ENCODE results near the gene INPP4B.

Gene INPP4B

DNA sequence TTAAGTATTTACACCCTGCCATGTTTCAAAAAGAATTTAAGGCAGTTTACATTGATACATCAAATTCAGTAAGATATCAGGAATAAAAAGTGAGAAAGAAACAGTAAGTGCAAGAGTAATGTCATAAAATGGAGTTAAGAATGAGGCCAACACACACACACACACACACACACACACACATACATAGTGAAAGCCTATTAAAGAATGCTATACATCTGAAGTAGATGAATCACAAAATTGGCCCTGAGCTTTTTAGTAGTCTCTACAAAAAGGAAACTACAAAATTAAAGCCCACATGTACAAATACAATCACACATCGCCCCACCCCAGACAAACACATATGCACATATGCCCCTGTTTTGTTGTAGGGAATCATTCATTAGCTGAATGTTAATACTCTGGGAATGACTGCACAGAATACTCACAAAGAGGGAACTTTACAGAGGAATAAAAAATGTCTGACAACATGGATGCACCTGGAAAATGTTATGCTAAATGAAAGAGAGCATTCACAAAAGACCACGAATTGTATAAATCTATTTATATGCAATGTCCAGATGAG lies 780.9 kb downstream of the INPP4B start:
- H4K20me1 ChIP-seq (ENCODE audit: insufficient read depth, low read length): no peaks in the 10 kb centered on the region
- no peaks in the 10 kb centered on the region for H3K27me3 ChIP-seq (ENCODE audit: insufficient read depth, low read length, poor library complexity)
- H3K9me3 ChIP-seq (ENCODE audit: insufficient read depth, low read length, severe bottlenecking): no peaks in the 10 kb centered on the region
- DNase-seq (no peak), ATAC-seq (ENCODE audit: insufficient read depth, low read depth) (no peak)
- no peak overlapping the region for H2AFZ ChIP-seq (ENCODE audit: low read depth, low read length)
- H3K36me3 ChIP-seq (ENCODE audit: insufficient read depth, low read length): peaks cover 5% of the 10 kb centered on the region; the same call in 1 of the 2 replicates
- no peaks in the 10 kb centered on the region for H3K4me1 ChIP-seq (ENCODE audit: insufficient read depth, low read length)
- H3K9ac ChIP-seq (ENCODE audit: low read depth, low read length): no peak overlapping the region
- H3K4me3 ChIP-seq (ENCODE audit: low read depth in 1 of 2, low read length in 2 of 2): no peak overlapping the region
- no peak overlapping the region for H3K27ac ChIP-seq (ENCODE audit: low read length)
- no peak overlapping the region for H3K4me2 ChIP-seq (ENCODE audit: insufficient read depth, low read length)
- no peaks in the 10 kb centered on the region for H3K79me2 ChIP-seq (ENCODE audit: insufficient read depth, low read length)
- TF ChIP-seq, protein P1, sequence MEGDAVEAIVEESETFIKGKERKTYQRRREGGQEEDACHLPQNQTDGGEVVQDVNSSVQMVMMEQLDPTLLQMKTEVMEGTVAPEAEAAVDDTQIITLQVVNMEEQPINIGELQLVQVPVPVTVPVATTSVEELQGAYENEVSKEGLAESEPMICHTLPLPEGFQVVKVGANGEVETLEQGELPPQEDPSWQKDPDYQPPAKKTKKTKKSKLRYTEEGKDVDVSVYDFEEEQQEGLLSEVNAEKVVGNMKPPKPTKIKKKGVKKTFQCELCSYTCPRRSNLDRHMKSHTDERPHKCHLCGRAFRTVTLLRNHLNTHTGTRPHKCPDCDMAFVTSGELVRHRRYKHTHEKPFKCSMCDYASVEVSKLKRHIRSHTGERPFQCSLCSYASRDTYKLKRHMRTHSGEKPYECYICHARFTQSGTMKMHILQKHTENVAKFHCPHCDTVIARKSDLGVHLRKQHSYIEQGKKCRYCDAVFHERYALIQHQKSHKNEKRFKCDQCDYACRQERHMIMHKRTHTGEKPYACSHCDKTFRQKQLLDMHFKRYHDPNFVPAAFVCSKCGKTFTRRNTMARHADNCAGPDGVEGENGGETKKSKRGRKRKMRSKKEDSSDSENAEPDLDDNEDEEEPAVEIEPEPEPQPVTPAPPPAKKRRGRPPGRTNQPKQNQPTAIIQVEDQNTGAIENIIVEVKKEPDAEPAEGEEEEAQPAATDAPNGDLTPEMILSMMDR (IDR thresholded peaks at IDR 0.05; ENCODE audit: borderline replicate concordance, extremely low read depth, low read length, poor library complexity, severe bottlenecking): no peak
- TF ChIP-seq EZH2 (IDR thresholded peaks at IDR 0.05; ENCODE audit: borderline replicate concordance, low read depth, low read length, severe bottlenecking): no peak

DNA sequence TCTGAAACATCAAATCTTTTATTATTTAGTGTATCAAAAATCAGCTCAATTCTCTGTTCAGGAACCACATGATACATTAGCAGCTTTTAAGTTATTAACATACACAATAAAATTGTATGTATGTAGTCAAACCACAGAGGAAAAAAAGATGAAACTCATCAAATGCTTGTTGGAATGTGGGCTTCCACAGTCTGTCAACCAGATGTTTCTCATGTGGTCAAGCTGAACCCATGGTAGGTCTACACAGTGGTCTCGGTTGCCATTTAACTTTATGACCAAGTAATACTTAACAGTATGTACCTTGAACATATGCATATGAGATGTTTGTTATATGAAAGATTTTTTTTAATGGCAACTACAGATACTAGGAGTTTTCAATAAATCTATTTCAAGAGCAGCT lies 781.9 kb downstream of the INPP4B start:
- H3K36me3 ChIP-seq (ENCODE audit: insufficient read depth, low read length): peaks cover 5% of the 10 kb centered on the region; the same call in 1 of the 2 replicates
- H3K9ac ChIP-seq (ENCODE audit: low read depth, low read length): no peak overlapping the region
- no peaks in the 10 kb centered on the region for H3K9me3 ChIP-seq (ENCODE audit: insufficient read depth, low read length, severe bottlenecking)
- no peaks in the 10 kb centered on the region for H3K79me2 ChIP-seq (ENCODE audit: insufficient read depth, low read length)
- DNase-seq (no peak), ATAC-seq (ENCODE audit: insufficient read depth, low read depth) (no peak)
- no peak overlapping the region for H2AFZ ChIP-seq (ENCODE audit: low read depth, low read length)
- no peak overlapping the region for H3K4me2 ChIP-seq (ENCODE audit: insufficient read depth, low read length)
- H3K27ac ChIP-seq (ENCODE audit: low read length): no peak overlapping the region
- H3K4me1 ChIP-seq (ENCODE audit: insufficient read depth, low read length): no peaks in the 10 kb centered on the region
- no peaks in the 10 kb centered on the region for H3K27me3 ChIP-seq (ENCODE audit: insufficient read depth, low read length, poor library complexity)
- TF ChIP-seq, protein P1 (IDR thresholded peaks at IDR 0.05; ENCODE audit: borderline replicate concordance, extremely low read depth, low read length, poor library complexity, severe bottlenecking): no peak
- no peak for TF ChIP-seq EZH2 (IDR thresholded peaks at IDR 0.05; ENCODE audit: borderline replicate concordance, low read depth, low read length, severe bottlenecking)
- no peaks in the 10 kb centered on the region for H4K20me1 ChIP-seq (ENCODE audit: insufficient read depth, low read length)
- H3K4me3 ChIP-seq (ENCODE audit: low read depth in 1 of 2, low read length in 2 of 2): no peak overlapping the region

DNA sequence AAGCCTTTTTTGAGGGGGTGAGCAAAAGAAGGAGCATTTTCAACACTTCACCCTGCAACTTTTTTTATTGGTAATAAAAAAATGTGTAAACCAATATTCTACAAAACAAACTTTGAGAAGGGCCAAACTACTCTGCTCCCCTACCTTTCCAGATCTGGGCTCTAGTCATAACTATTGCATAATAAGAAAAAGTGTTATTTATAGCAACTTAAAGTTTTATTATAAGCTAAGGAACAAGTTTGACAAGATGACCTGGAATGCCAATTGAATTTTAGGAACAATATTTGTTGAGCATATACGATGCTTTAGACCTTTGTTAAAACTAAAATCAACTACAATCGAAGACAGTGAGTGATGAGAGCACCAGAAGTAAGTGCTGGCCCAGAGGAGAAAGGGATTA lies 800.1 kb downstream of the INPP4B start:
- no peaks in the 10 kb centered on the region for H3K36me3 ChIP-seq (ENCODE audit: insufficient read depth, low read length)
- no peaks in the 10 kb centered on the region for H3K27me3 ChIP-seq (ENCODE audit: insufficient read depth, low read length, poor library complexity)
- no peak overlapping the region for H2AFZ ChIP-seq (ENCODE audit: low read depth, low read length)
- H3K9ac ChIP-seq (ENCODE audit: low read depth, low read length): no peak overlapping the region
- H3K4me1 ChIP-seq (ENCODE audit: insufficient read depth, low read length): no peaks in the 10 kb centered on the region
- no peak for TF ChIP-seq EZH2 (IDR thresholded peaks at IDR 0.05; ENCODE audit: borderline replicate concordance, low read depth, low read length, severe bottlenecking)
- TF ChIP-seq, protein P1 (IDR thresholded peaks at IDR 0.05; ENCODE audit: borderline replicate concordance, extremely low read depth, low read length, poor library complexity, severe bottlenecking): no peak
- H3K9me3 ChIP-seq (ENCODE audit: insufficient read depth, low read length, severe bottlenecking): no peaks in the 10 kb centered on the region
- DNase-seq (no peak), ATAC-seq (ENCODE audit: insufficient read depth, low read depth) (no peak)
- H3K27ac ChIP-seq (ENCODE audit: low read length): no peak overlapping the region
- H4K20me1 ChIP-seq (ENCODE audit: insufficient read depth, low read length): no peaks in the 10 kb centered on the region
- H3K79me2 ChIP-seq (ENCODE audit: insufficient read depth, low read length): no peaks in the 10 kb centered on the region
- H3K4me2 ChIP-seq (ENCODE audit: insufficient read depth, low read length): no peak overlapping the region
- no peak overlapping the region for H3K4me3 ChIP-seq (ENCODE audit: low read depth in 1 of 2, low read length in 2 of 2)

All from DND-41 (cell line).